ENCODE data around the gene NFE2L3. TPM values are rescaled to one million over a fixed set of nuclear protein-coding genes. Genes with fewer than 3 reads are reported as not detected.

The NFE2L3 gene
- total RNA-seq, 2 experiments from 2014 or later, result 21.5 to 22.6 TPM

GRCh38 chr7:26179422-26179821 is 27.4 kb downstream of the NFE2L3 start:
- no peak for DNase-seq
- CTCF ChIA-PET, result interaction anchor here (1.0 to 5.1 kb wide), 4 partner anchors 8 to 105 kb away, joined by 3 to 35 read pairs (median 4); no protein-coding TSS in a partner anchor
- POLR2A ChIA-PET, result interaction anchor here (1.1 to 19.9 kb wide), 6 partner anchors 9 to 37 kb away, joined by 4 to 588 read pairs (median 8); partner anchors contain the start of genes CBX3 and HNRNPA2B1
- ATAC-seq, result no peak
- H3K27me3 Mint-ChIP-seq, result no peaks in the 10 kb centered on the region
- no peak for TF ChIP-seq CTCF (IDR thresholded peaks at IDR 0.05)
- H3K27ac Mint-ChIP-seq, result no peak overlapping the region
- intact Hi-C loops (cut with micrococcal nuclease), result no loop called here
- peaks cover 45% of the 10 kb centered on the region for H3K36me3 Mint-ChIP-seq (ENCODE audit: low read depth)
- peaks cover 28% of the 10 kb centered on the region for H3K4me1 Mint-ChIP-seq (ENCODE audit: low read depth)
- H3K4me3 Mint-ChIP-seq, result no peak overlapping the region
- no peaks in the 10 kb centered on the region for H3K9me3 Mint-ChIP-seq

GRCh38 chr7:26179826-26180497 is 28.0 kb downstream of the NFE2L3 start:
- no peak overlapping the region for H3K4me3 Mint-ChIP-seq
- no peak for TF ChIP-seq CTCF (IDR thresholded peaks at IDR 0.05)
- ATAC-seq (no peak), DNase-seq (no peak)
- no peaks in the 10 kb centered on the region for H3K9me3 Mint-ChIP-seq
- H3K36me3 Mint-ChIP-seq (ENCODE audit: low read depth), result peaks cover 51% of the 10 kb centered on the region
- no peaks in the 10 kb centered on the region for H3K27me3 Mint-ChIP-seq
- H3K27ac Mint-ChIP-seq, result peak overlapping the region; percentile 72
- peaks cover 34% of the 10 kb centered on the region for H3K4me1 Mint-ChIP-seq (ENCODE audit: low read depth)
- ChIA-PET POLR2A (interaction anchor here (0.7 to 19.9 kb wide), 8 partner anchors 9 to 76 kb away, joined by 4 to 588 read pairs (median 8); partner anchors contain the start of genes CBX3 and HNRNPA2B1), CTCF (interaction anchor here (0.8 to 5.1 kb wide), 6 partner anchors 9 to 105 kb away, joined by 3 to 35 read pairs (median 4); no protein-coding TSS in a partner anchor)
- intact Hi-C loops (cut with micrococcal nuclease), result loop anchor here (10.0 kb wide), 1 partner anchor 285 kb away; no protein-coding TSS in a partner anchor

- TF ChIP-seq CTCF (IDR thresholded peaks at IDR 0.05), result no peak
- H3K4me3 Mint-ChIP-seq, result no peak overlapping the region
- H3K27me3 Mint-ChIP-seq, result no peaks in the 10 kb centered on the region
- H3K4me1 Mint-ChIP-seq (ENCODE audit: low read depth), result peaks cover 42% of the 10 kb centered on the region
- intact Hi-C loops (cut with micrococcal nuclease), result loop anchor here (10.0 kb wide), 1 partner anchor 286 kb away; no protein-coding TSS in a partner anchor
- ChIA-PET POLR2A (interaction anchor here (0.6 to 19.9 kb wide), 11 partner anchors 8 to 93 kb away, joined by 3 to 588 read pairs (median 6); partner anchors contain the start of genes CBX3 and HNRNPA2B1), CTCF (interaction anchor here (0.6 to 5.1 kb wide), 6 partner anchors 10 to 90 kb away, joined by 3 to 35 read pairs (median 4); no protein-coding TSS in a partner anchor)
- peak overlapping the region; percentile 73 for H3K27ac Mint-ChIP-seq
- no peaks in the 10 kb centered on the region for H3K9me3 Mint-ChIP-seq
- H3K36me3 Mint-ChIP-seq (ENCODE audit: low read depth), result peaks cover 59% of the 10 kb centered on the region
- no peak for DNase-seq
- ATAC-seq, result no peak
These were observed 28.8 kb downstream of the NFE2L3 start for GRCh38 chr7:26180792-26181198.

- Mint-ChIP-seq H3K27me3 (no peaks in the 10 kb centered on the region), H3K9me3 (no peaks in the 10 kb centered on the region), H3K4me1 (ENCODE audit: low read depth) (peaks cover 49% of the 10 kb centered on the region), H3K36me3 (ENCODE audit: low read depth) (peaks cover 66% of the 10 kb centered on the region), H3K4me3 (no peak overlapping the region), H3K27ac (peak overlapping the region; percentile 73)
- TF ChIP-seq CTCF (IDR thresholded peaks at IDR 0.05), result no peak
- intact Hi-C loops (cut with micrococcal nuclease), result loop anchor here (10.0 kb wide), 1 partner anchor 287 kb away; no protein-coding TSS in a partner anchor
- no peak for DNase-seq
- ChIA-PET POLR2A (interaction anchor here (1.0 to 19.9 kb wide), 10 partner anchors 10 to 164 kb away, joined by 3 to 588 read pairs (median 5); partner anchors contain the start of genes CBX3, HNRNPA2B1 and NFE2L3), CTCF (interaction anchor here (1.2 to 5.1 kb wide), 4 partner anchors 16 to 91 kb away, joined by 3 to 35 read pairs (median 4); partner anchors contain the start of gene CBX3)
- ATAC-seq, result no peak
These were observed 29.7 kb downstream of the NFE2L3 start for GRCh38 chr7:26181474-26182227.
